GM04503 (cell line): ENCODE results near the gene WDR48.

Experiments used
- DNase-seq: peaks from one replicate; pipeline ENCODE4 v3.0.0-alpha.2; 2012; ENCODE audit warnings: low read depth

The WDR48 gene

DNA sequence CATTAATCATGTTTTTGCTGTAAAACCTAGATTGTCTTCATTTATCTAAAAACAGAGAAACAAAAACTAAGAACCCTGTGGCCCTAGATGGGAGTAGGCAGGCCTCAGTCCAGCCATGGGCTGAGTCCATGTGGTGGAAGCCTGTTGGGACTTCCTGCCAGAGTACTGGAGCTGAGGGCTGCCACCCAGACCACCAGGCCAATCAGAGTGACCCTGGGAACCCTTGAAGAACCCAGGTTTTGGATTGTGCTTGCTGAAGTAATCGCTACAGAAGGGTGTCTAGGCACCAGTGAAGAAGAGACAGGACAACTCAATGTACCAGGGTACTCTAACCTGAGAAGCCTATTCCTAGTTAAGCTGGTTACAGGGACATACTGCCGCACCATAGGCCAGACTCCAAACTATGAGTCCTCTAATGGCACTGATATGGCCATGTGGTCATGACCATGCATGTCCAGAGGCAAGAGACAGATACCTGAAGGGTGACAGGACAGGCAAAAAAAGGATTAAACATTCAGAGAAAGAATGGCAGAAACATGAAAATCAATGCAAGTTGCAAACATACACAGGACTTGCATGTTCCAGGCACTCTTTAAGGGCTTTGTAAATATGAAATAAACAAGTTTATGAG is 88.6 kb downstream of the WDR48 start:
- no peak for DNase-seq

DNA sequence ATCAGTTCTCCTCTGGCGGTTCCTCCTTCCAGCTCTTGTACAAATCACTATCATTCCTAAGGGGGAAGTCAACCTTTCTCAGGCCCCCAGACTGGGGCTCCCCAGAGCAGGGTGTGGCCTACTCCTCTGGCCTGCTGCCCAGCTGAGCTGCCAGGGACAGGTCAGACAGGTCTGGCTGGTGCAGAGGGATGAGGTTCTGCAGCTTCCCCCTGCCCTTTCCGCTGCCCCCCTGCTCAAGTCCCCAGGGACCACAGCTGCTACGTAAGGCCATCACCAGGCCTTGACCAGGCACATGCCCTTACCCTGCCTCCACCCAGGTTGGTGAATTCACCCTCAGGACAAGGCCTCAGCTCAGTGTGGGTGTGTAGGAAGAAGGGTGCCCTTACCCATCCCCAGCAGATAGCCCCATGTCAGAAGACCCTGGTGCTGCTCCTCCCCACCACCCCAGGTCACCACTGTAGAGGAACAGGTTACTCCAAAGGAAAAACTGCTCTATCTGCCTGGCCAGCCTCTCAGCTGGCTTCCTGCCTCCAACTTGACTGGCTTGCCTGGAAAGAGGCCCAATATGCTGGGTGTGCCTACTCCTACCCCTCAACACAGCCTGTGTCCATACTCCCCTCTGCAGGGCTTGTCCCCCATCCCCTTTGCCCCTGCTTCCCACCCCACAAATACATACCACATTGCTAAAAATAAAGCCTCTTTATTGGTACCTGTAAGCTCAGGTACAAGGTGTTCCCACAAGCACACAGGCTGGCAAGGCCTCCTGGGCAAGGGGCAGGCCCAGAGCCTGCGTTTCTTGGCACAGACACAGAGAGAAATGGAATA is 89.6 kb downstream of the WDR48 start:
- no peak for DNase-seq

DNA sequence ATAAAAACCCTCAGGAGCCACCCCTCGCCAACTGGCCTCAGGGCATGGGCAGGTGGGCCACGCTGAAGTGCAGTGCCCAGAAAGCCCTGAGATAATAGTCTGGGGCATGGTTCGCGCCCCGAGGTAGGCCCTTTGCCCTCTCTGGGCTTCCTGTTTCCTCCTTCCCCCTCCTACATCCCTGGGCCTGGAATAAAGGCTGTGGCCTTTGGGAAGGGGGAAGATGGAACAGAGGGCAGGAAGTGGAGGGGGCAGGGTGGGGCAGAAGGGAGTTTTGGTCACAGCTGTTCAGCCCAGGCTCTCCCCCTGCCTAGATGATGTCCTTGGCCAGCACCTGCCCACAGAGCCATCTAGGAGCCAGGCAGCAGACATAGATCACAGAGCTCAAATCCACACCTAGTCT is 90.3 kb downstream of the WDR48 start:
- DNase-seq, result no peak

DNA sequence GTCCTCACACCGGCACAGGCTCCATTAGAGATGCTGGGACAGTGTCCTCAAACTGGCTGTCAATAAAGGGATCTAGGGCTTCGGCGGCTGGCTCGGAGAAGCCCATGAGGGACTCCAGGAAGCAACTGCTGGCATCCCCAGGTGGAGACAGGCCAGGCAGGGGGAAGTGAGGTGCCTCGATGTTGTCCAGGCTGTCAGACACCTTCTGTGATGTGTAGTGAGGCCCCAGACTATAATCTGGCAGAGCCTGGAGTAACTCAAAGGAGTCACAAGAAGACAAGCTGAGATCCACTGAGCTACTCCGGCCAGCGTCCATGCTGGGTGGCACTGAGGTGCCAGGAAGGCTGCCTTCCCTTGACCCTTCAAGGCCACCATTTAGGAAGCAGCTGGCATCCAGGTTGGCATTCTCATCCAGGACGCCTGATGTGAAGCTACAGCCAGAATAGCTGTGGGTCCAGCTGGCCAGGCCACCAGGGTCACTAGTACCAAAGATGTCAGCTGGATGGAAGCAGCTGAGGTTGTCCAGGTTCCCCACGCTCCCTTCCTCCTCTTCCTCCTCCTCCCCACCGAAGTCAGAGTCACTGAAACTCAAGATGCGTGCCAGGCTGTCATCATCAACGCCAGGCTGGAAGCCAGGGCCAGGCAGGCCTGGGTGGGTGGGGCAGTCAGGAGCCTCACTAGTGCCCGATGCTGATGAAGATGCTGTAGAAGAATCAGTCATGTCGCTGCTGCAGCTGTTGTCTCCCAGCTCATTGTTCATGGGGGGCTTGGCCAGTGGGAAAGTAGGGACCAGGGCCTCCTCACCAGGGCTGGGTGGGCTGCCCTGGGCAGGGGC is 91.5 kb downstream of the WDR48 start:
- no peak for DNase-seq

DNA sequence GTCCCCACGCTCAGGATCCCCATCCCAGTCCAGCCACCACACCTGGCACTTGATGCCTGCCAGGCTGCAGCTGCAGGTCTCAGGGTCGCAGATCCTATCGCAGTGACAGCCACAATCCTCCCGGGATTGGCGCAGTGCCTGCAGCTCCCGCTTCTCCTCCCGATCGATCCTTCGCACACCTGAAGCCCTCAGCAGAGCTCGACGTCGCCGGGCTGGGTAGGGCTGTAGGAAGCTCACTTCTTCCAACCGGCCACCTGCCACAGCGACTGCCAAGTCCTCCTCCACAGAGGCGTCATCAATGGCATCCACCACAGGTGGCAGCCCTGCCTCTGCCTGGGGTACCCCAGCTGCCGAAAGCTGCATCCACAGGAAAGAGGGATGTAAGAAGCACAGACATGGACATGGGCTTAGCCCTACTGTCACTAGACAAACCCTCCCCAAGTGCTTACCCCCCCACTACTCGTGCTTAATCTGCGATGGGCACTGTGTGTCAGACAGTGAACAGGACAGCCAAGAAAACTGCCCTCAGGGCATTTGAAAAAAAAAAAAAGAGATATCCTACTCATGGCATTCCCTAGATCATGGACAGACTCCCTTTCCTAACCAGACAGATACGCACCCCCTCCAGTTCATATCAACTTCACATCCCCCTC is 92.4 kb downstream of the WDR48 start:
- DNase-seq, result no peak

DNA sequence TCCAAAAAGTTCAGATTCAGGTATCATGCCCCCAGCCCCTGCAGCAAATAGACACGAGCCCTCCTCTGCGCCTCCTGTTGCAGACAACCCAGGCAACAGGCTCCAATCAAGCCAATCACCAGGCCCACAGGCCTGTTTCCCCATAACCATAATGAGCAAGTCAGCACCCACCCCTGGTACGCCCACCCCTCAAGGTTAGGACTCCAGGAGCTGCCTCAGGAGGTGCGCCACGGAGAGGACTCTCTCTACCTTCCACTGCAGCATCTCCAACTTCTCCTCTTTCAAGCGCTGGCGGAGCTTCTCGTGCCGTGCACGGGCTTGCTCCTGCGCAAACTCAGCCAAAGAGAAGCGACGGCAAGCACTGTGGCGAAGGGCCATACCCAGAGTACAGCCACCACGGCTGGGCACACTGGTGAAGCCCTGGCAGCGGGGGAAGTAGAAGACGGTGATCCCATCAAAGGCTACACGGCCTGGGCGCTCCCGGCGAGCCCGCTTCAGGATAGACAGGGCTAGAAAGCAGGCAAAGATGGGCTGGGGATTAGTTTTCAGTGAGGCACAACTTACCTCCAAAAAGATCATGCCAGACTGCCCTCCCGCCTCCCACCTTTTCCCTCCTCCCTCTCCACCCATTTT is 93.0 kb downstream of the WDR48 start:
- DNase-seq, result no peak

DNA sequence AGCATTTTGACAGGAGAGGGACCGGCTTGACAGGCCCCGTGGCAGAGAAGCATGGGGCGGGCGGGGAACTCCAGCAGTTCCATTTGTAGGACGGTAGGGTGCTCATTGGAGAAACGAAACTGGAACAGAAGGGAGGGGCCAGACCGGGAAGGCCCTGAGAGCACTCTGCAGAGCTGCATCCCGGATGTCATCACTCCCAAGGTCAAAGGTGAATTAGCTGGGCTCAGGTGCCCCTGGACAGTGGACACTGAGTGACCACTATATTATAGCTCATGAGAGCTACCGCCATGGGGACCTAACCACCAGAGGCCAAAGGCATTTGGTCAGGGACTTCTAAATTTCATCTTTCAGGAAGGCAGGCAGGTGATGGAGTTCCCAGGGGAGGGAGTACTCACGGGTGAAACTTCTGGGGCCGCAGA is 94.3 kb downstream of the WDR48 start:
- DNase-seq, result no peak
